Cardiac fibroblast (primary cell): Measurements from ENCODE around the gene ATP6V0C.
A peak's percentile ranks its signal among the peaks of the same experiment; 100 is the strongest.

Source experiments
- DNase-seq, 2 donors: peaks; one replicate each; pipeline versions ENCODE4 v3.0.0 to v3.0.0-alpha.2; 2010; ENCODE audit warnings: low read depth in 2 of 2
- H3K4me3 ChIP-seq, 2 donors: replicated peaks in 1 of 2; 1 replicate in 1 of 2; 2 replicates in 1 of 2; pipeline ENCODE4 v1.5.1; 2011; ENCODE audit warnings: low read depth in 2 of 2, low read length in 2 of 2, mild to moderate bottlenecking in 2 of 2, moderate library complexity in 1 of 2
- TF ChIP-seq, protein P1 (sequence below): IDR thresholded peaks from one replicate; pipeline ENCODE4 v1.5.1; 2011; ENCODE audit warnings: low read depth, mild to moderate bottlenecking, low read length, inconsistent platforms

ATP6V0C gene

DNA sequence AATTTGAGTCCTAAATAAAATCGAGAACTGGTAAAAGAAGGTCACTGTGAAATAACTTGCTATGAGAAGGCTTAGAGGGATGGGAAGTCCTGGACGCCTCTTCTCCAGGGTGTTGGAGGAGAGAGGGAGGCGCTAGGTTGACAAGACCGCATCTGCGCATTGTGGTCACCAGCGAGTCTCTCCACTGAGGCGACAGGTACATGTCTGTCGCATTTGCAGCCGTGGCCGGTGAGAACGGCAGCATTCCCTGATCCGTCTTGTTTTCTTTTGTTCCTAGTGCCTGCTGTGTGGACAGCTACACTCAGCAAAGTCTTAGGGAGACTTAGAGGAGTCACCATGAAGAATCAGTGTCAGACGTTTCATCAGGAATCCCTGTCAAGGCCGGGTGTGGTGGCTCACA lies 8.1 kb upstream of the ATP6V0C start:
- no peak overlapping the region for H3K4me3 ChIP-seq
- no peak for DNase-seq
- TF ChIP-seq, protein P1, sequence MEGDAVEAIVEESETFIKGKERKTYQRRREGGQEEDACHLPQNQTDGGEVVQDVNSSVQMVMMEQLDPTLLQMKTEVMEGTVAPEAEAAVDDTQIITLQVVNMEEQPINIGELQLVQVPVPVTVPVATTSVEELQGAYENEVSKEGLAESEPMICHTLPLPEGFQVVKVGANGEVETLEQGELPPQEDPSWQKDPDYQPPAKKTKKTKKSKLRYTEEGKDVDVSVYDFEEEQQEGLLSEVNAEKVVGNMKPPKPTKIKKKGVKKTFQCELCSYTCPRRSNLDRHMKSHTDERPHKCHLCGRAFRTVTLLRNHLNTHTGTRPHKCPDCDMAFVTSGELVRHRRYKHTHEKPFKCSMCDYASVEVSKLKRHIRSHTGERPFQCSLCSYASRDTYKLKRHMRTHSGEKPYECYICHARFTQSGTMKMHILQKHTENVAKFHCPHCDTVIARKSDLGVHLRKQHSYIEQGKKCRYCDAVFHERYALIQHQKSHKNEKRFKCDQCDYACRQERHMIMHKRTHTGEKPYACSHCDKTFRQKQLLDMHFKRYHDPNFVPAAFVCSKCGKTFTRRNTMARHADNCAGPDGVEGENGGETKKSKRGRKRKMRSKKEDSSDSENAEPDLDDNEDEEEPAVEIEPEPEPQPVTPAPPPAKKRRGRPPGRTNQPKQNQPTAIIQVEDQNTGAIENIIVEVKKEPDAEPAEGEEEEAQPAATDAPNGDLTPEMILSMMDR = no peak

DNA sequence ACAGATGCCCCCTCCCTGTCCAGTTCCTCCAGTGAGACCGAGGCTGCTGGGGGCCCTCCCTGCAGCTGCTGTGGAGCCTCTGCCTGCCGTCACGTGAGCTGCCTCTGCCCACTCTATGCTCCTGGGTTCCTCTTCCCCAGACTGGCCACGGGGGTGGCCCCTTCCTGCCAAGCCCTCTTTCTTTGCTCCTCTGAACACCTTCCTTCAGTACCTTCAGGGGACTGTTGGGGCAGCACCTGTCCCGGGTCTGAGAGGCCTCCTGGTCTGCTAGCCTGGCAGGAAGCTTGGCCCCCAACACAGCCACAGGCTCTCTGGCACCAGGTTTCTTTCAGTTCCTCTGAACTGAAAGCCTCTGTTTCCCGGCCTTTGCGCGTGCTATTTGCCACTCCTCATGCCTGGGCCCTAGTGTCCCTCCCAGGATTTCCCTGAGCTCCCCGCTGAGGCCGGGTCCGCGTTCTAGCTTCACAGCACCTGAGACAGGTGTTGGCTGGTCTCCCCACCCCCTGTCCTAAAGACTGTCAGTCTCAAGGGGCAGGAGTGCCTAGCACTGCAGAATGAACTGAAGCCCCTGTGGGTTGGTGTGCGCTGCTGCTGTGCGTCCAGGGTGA lies 6.6 kb upstream of the ATP6V0C start:
- no peak for DNase-seq
- no peak overlapping the region for H3K4me3 ChIP-seq
- TF ChIP-seq, protein P1 = no peak

DNA sequence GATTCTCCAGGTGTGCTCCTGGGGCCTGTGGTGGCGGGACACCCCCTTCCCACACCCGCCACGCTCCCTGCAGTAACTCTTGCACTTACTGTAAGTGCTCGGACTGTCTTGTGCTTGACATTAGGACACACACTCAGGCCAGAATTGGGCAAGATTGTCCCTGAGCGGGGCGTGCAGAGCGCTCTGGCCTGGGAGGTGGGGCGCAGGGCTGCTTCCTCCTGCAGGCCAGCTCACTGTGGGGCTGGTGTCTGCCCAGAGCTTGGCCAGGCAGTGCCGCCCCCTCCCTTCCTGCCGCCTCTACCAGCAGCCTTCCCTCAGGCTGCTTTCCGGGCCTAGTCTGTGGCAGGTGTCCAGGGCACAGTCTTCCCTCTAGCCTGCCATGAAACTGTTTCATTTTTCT lies 6.1 kb upstream of the ATP6V0C start:
- no peak overlapping the region for H3K4me3 ChIP-seq
- DNase-seq = no peak

GRCh38 chr16:2508722-2509400 lies 4.9 kb upstream of the ATP6V0C start:
- no peak overlapping the region for H3K4me3 ChIP-seq
- DNase-seq = no peak
- TF ChIP-seq, protein P1 = no peak

More for the DNA sequence above, 6.1 kb upstream of the ATP6V0C start:
- TF ChIP-seq, protein P1 = no peak

- H3K4me3 ChIP-seq = peak overlapping the region in 1 of 2 donors; percentile 7
- TF ChIP-seq, protein P1 = no peak
Observed at GRCh38 chr16:2511128-2511800, 2.5 kb upstream of the ATP6V0C start.

GRCh38 chr16:2511996-2512734 lies 1.6 kb upstream of the ATP6V0C start:
- H3K4me3 ChIP-seq = no peak overlapping the region
- DNase-seq = no peak
- TF ChIP-seq, protein P1 = no peak

More at GRCh38 chr16:2511128-2511800, 2.5 kb upstream of the ATP6V0C start:
- DNase-seq = peak; percentile 65 to 66
